MM.1S (cell line): ENCODE measurements around the gene TRPM2.

Experiments used
- DNase-seq: peaks from one replicate; pipeline ENCODE4 v3.0.0-alpha.2; 2015
- H2AFZ ChIP-seq: fragments of 300-600 bp; sonication (generic); 2 replicates; pipeline ENCODE4 v1.6.0; 2016; ENCODE audit warnings: antibody characterized with exemption, low read length
- H3F3A ChIP-seq: fragments of 300-600 bp; sonication (generic); 2 replicates; pipeline ENCODE4 v1.6.1; 2016; ENCODE audit warnings: mild to moderate bottlenecking, antibody characterized with exemption, low read length, moderate library complexity, mixed read lengths; ENCODE audit not compliant: insufficient read depth
- H3K27ac ChIP-seq: fragments of 300-600 bp; sonication (generic); 2 replicates; pipeline ENCODE4 v1.5.1; 2016; ENCODE audit warnings: mild to moderate bottlenecking, low read length
- H3K27me3 ChIP-seq: fragments of 300-600 bp; sonication (generic); replicated peaks from 2 replicates; pipeline ENCODE4 v1.6.0; 2016; ENCODE audit warnings: low read length; ENCODE audit not compliant: insufficient read depth
- H3K36me3 ChIP-seq: fragments of 300-600 bp; sonication (generic); replicated peaks from 2 replicates; pipeline ENCODE4 v1.6.1; 2016; ENCODE audit warnings: mild to moderate bottlenecking, low read length, mixed read lengths; ENCODE audit not compliant: insufficient read depth
- H3K4me1 ChIP-seq: fragments of 300-600 bp; sonication (generic); 2 replicates; pipeline ENCODE4 v1.6.1; 2016; ENCODE audit warnings: low read length, mixed read lengths
- H3K4me2 ChIP-seq: fragments of 300-600 bp; sonication (generic); 2 replicates; pipeline ENCODE4 v1.6.0; 2016; ENCODE audit warnings: low read depth, low read length
- H3K4me3 ChIP-seq: fragments of 300-600 bp; sonication (generic); 2 replicates; pipeline ENCODE4 v1.5.1; 2016; ENCODE audit warnings: low read length, mixed read lengths
- H3K79me2 ChIP-seq: fragments of 300-600 bp; sonication (generic); 2 replicates; pipeline ENCODE4 v1.6.1; 2016; ENCODE audit warnings: mixed run types, low read length, mixed read lengths
- H3K9ac ChIP-seq: fragments of 300-600 bp; sonication (generic); 2 replicates; pipeline ENCODE4 v1.6.1; 2016; ENCODE audit warnings: low read length, mixed read lengths
- H3K9me2 ChIP-seq: fragments of 300-600 bp; sonication (generic); replicated peaks from 2 replicates; pipeline ENCODE4 v1.6.1; 2016; ENCODE audit warnings: mild to moderate bottlenecking, low read length, mixed read lengths; ENCODE audit not compliant: insufficient read depth
- H3K9me3 ChIP-seq: fragments of 300-600 bp; sonication (generic); replicated peaks from 2 replicates; pipeline ENCODE4 v1.6.1; 2016; ENCODE audit warnings: mild to moderate bottlenecking, low read length, mixed read lengths; ENCODE audit not compliant: insufficient read depth
- H4K20me1 ChIP-seq: fragments of 300-600 bp; sonication (generic); 2 replicates; pipeline ENCODE4 v1.6.1; 2016; ENCODE audit warnings: mild to moderate bottlenecking, low read length, moderate library complexity, mixed read lengths; ENCODE audit not compliant: insufficient read depth
- EZH2 ChIP-seq: fragments of 300-600 bp; sonication (generic); optimal IDR thresholded peaks from 2 replicates; pipeline ENCODE3; 2017; ENCODE audit warnings: low read depth, mild to moderate bottlenecking, antibody characterized with exemption, low read length, mixed read lengths
- EZH2phosphoT487 ChIP-seq: fragments of 300-600 bp; sonication (generic); IDR thresholded peaks from 2 replicates; pipeline ENCODE4 v1.6.1; 2018; ENCODE audit warnings: antibody characterized with exemption, low read length
- TF ChIP-seq, protein P1 (sequence below): fragments of 300-600 bp; sonication (generic); IDR thresholded peaks from 2 replicates; pipeline ENCODE4 v1.5.1; 2016; ENCODE audit warnings: antibody characterized with exemption, low read length, mixed read lengths

Gene TRPM2

GRCh38 chr21:44368711-44369446 lies 15.5 kb downstream of the TRPM2 start:
- TF ChIP-seq EZH2phosphoT487 (no peak), EZH2 (no peak)
- TF ChIP-seq, protein P1, sequence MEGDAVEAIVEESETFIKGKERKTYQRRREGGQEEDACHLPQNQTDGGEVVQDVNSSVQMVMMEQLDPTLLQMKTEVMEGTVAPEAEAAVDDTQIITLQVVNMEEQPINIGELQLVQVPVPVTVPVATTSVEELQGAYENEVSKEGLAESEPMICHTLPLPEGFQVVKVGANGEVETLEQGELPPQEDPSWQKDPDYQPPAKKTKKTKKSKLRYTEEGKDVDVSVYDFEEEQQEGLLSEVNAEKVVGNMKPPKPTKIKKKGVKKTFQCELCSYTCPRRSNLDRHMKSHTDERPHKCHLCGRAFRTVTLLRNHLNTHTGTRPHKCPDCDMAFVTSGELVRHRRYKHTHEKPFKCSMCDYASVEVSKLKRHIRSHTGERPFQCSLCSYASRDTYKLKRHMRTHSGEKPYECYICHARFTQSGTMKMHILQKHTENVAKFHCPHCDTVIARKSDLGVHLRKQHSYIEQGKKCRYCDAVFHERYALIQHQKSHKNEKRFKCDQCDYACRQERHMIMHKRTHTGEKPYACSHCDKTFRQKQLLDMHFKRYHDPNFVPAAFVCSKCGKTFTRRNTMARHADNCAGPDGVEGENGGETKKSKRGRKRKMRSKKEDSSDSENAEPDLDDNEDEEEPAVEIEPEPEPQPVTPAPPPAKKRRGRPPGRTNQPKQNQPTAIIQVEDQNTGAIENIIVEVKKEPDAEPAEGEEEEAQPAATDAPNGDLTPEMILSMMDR, result no peak
- Histone ChIP-seq H4K20me1 (no peaks in the 10 kb centered on the region), H3K9ac (no peak overlapping the region), H3F3A (no peaks in the 10 kb centered on the region), H3K4me1 (no peaks in the 10 kb centered on the region), H3K27ac (no peak overlapping the region), H2AFZ (no peak overlapping the region), H3K27me3 (peaks cover 94% of the 10 kb centered on the region), H3K79me2 (no peaks in the 10 kb centered on the region), H3K9me2 (no peaks in the 10 kb centered on the region), H3K4me3 (no peak overlapping the region), H3K36me3 (no peaks in the 10 kb centered on the region), H3K9me3 (no peaks in the 10 kb centered on the region), H3K4me2 (no peak overlapping the region)
- DNase-seq, result no peak

DNA sequence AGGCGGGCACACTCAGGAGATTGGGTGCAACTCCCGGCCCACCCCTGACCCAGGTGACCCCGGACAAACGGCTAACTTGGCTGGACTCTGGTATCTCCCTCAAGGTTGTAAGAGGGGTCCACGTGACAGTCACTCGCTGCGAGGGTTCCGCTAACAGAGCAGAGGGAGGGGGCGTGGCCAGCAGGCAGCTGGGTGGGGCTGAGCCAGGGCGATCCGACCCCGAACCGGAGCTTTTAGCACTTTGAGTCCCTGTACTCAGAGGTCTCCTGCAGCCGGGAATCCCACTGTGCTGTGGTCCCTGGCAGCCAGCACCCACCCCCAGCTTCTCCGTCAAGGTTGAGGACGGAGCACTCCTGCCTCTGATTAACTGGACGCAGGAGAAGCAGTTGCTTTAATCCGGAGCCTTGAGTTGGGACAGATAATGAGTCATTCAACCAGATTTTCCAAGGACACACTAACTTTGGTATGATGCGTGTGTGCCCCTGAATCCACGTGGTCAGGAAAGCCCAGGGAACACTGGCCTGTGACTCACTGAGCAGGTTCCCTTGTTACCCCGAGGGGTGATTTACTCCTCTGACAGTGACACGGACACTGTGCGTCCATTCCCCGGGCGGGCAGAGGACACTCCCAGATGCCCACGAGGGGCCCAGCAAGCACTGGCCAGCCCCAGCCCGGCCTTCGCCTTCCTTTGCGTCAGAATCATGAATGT lies 16.8 kb downstream of the TRPM2 start:
- Histone ChIP-seq H3K9me2 (no peaks in the 10 kb centered on the region), H3K36me3 (no peaks in the 10 kb centered on the region), H3K27ac (no peak overlapping the region), H3K4me1 (peaks cover 2% of the 10 kb centered on the region; the same call in 1 of the 2 replicates), H3K4me2 (no peak overlapping the region), H3K4me3 (no peak overlapping the region), H3F3A (no peaks in the 10 kb centered on the region), H2AFZ (no peak overlapping the region), H3K27me3 (peaks cover 94% of the 10 kb centered on the region), H4K20me1 (no peaks in the 10 kb centered on the region), H3K9ac (no peak overlapping the region), H3K9me3 (no peaks in the 10 kb centered on the region), H3K79me2 (no peaks in the 10 kb centered on the region)
- TF ChIP-seq, protein P1, result no peak
- TF ChIP-seq EZH2phosphoT487 (no peak), EZH2 (no peak)
- no peak for DNase-seq

- Histone ChIP-seq H2AFZ (no peak overlapping the region), H4K20me1 (no peaks in the 10 kb centered on the region), H3K9ac (no peak overlapping the region), H3K9me2 (no peaks in the 10 kb centered on the region), H3K27me3 (peaks cover 94% of the 10 kb centered on the region), H3K36me3 (no peaks in the 10 kb centered on the region), H3K9me3 (no peaks in the 10 kb centered on the region), H3K4me3 (no peak overlapping the region), H3K4me2 (no peak overlapping the region), H3K4me1 (peaks cover 4% of the 10 kb centered on the region; the same call in 1 of the 2 replicates), H3F3A (no peaks in the 10 kb centered on the region), H3K79me2 (no peaks in the 10 kb centered on the region), H3K27ac (no peak overlapping the region)
- TF ChIP-seq, protein P1, result no peak
- TF ChIP-seq EZH2phosphoT487 (no peak), EZH2 (no peak)
- DNase-seq, result no peak
Measured at GRCh38 chr21:44370786-44371410, 17.5 kb downstream of the TRPM2 start.
